HepG2 (cell line): ENCODE measurements around the gene ZG16. TPM values are rescaled to one million over a fixed set of nuclear protein-coding genes. Genes with fewer than 3 reads are reported as not detected.
A peak's percentile ranks its signal among the peaks of the same experiment; 100 is the strongest.

Source experiments
- ATAC-seq: fragments of 200-7000 bp; cut with Tn5 transposase; 3 replicates; pipeline ENCODE4 v1.9.1; 2020; ENCODE audit warnings: mild to moderate bottlenecking, moderate library complexity
- BruUV-seq: library from RNA; stranded (reverse); fragments of 400-500 nt; replicated peaks from 2 replicates; lab custom pipeline; 2021; lab: Mats Ljungman, UMichigan
- CTCF ChIA-PET: fragments of 300-600 bp; formaldehyde crosslinking; extraction: SDS; loops from one replicate; lab custom pipeline; 2021; ENCODE audit warnings: low total read pairs, inconsistent platforms, low intra/inter-chr PET ratio; lab: Yijun Ruan, JAX
- POLR2A ChIA-PET: fragments of 350-600 bp; sonication (Branson Sonifier 250); formaldehyde crosslinking; loops from one replicate; lab custom pipeline; 2020; ENCODE audit warnings: antibody characterized with exemption, inconsistent platforms; lab: Yijun Ruan, JAX
- DNase-seq: peaks from one replicate; pipeline ENCODE4 v3.0.0-alpha.2; 2015; ENCODE audit warnings: low spot score
- FAIRE-seq: peaks from 3 replicates; lab custom pipeline; 2011; peaks lifted over from hg19 to GRCh38; lab: Jason Lieb, UNC
- H2AFZ ChIP-seq: one replicate; pipeline ENCODE4 v1.6.1; 2011; ENCODE audit warnings: low read length, inconsistent platforms
- H3K27ac ChIP-seq: fragments of 300-600 bp; 3 replicates; pipeline ENCODE4 v1.8.0; 2011; ENCODE audit warnings: mixed run types, mild to moderate bottlenecking, mixed read lengths, low read length, inconsistent platforms; ENCODE audit not compliant: insufficient read depth; ENCODE audit errors: extremely low read length
- H3K27me3 ChIP-seq, 2 experiments: fragments of 200-600 bp in 1 of 2; 2 replicates in 1 of 2; 3 replicates in 1 of 2; pipeline versions ENCODE4 v1.6.0 to v1.8.0; 2011; ENCODE audit warnings: low read length in 2 of 2, mild to moderate bottlenecking in 2 of 2, moderate library complexity in 2 of 2, inconsistent platforms in 1 of 2; ENCODE audit not compliant: insufficient read depth in 2 of 2, control insufficient read depth in 1 of 2
- H3K36me3 ChIP-seq, 2 experiments: fragments of 200-600 bp in 1 of 2; replicated peaks in 1 of 2; 2 replicates in 1 of 2; 3 replicates in 1 of 2; pipeline versions ENCODE4 v1.5.1 to v1.8.0; 2011; ENCODE audit warnings: low read length in 2 of 2, inconsistent platforms in 1 of 2; ENCODE audit not compliant: insufficient read depth in 2 of 2, control insufficient read depth in 1 of 2
- H3K4me1 ChIP-seq: 2 replicates; pipeline ENCODE4 v1.5.1; 2012; ENCODE audit warnings: low read length, inconsistent platforms; ENCODE audit not compliant: insufficient read depth
- H3K4me2 ChIP-seq: 2 replicates; pipeline ENCODE4 v1.6.0; 2011; ENCODE audit warnings: low read depth, low read length, inconsistent platforms
- H3K4me3 ChIP-seq, 3 experiments: fragments of 200-600 bp in 1 of 3; sonication (generic), shearing (Covaris generic) in 1 of 3; replicated peaks in 1 of 3; 2 replicates each; pipeline ENCODE4 v1.5.1; 2011 to 2016; ENCODE audit warnings: low read length in 3 of 3, inconsistent platforms in 2 of 3, low read depth in 2 of 3, mild to moderate bottlenecking in 2 of 3, control low read depth in 1 of 3, mixed read lengths in 1 of 3; ENCODE audit not compliant: insufficient read depth in 1 of 3
- H3K79me2 ChIP-seq: one replicate; pipeline ENCODE4 v1.6.1; 2011; ENCODE audit warnings: low read length, inconsistent platforms; ENCODE audit not compliant: insufficient read depth
- H3K9ac ChIP-seq: 2 replicates; pipeline ENCODE4 v1.6.0; 2011; ENCODE audit warnings: mild to moderate bottlenecking, low read depth, low read length, inconsistent platforms; ENCODE audit not compliant: insufficient read depth
- H3K9me3 ChIP-seq: 2 replicates; pipeline ENCODE4 v1.5.1; 2012; ENCODE audit warnings: mild to moderate bottlenecking, low read length
- H4K20me1 ChIP-seq: 2 replicates; pipeline ENCODE4 v1.6.0; 2011; ENCODE audit warnings: inconsistent platforms, mild to moderate bottlenecking, low read length, moderate library complexity; ENCODE audit not compliant: insufficient read depth
- ATAD3A ChIP-seq: sonication (generic); formaldehyde crosslinking; IDR thresholded peaks from 2 replicates; pipeline ENCODE4 v1.4.0; 2020; ENCODE audit warnings: missing genetic modification reagents
- EEA1 ChIP-seq: sonication (generic); formaldehyde crosslinking; IDR thresholded peaks from 2 replicates; pipeline ENCODE4 v1.5.1; 2020; ENCODE audit warnings: mild to moderate bottlenecking, missing genetic modification reagents, borderline replicate concordance
- ELF3 ChIP-seq: IDR thresholded peaks from 2 replicates; pipeline ENCODE4 v1.6.1; 2016; ENCODE audit warnings: missing genetic modification reagents, missing compliant biosample characterization
- EZH2 ChIP-seq: conservative IDR thresholded peaks from 2 replicates; pipeline ENCODE4 v1.6.1; 2012; ENCODE audit warnings: mild to moderate bottlenecking, low read depth, low read length, moderate library complexity
- GFI1 ChIP-seq: sonication (generic); formaldehyde crosslinking; IDR thresholded peaks from 2 replicates; pipeline ENCODE4 v1.5.0; 2020; ENCODE audit warnings: missing genetic modification reagents, mild to moderate bottlenecking, borderline replicate concordance
- MED8 ChIP-seq: sonication (generic); formaldehyde crosslinking; IDR thresholded peaks from 2 replicates; pipeline ENCODE4 v1.8.1; 2023; ENCODE audit warnings: mild to moderate bottlenecking, missing genetic modification reagents; ENCODE audit not compliant: insufficient replicate concordance
- MNT ChIP-seq: fragments of 450-650 bp; IDR thresholded peaks from 2 replicates; pipeline ENCODE4 v1.6.1; 2016
- MXD1 ChIP-seq: sonication (generic); formaldehyde crosslinking; IDR thresholded peaks from 2 replicates; pipeline ENCODE4 v1.4.0; 2020; ENCODE audit warnings: mild to moderate bottlenecking, missing genetic modification reagents
- PCBP1 ChIP-seq: fragments of 200-400 bp; formaldehyde crosslinking; IDR thresholded peaks from 2 replicates; pipeline ENCODE4 v1.6.1; 2017; ENCODE audit warnings: mild to moderate bottlenecking, low read depth, low read length, borderline replicate concordance
- SALL1 ChIP-seq: sonication (generic); formaldehyde crosslinking; IDR thresholded peaks from 2 replicates; pipeline ENCODE4 v1.8.0; 2022; ENCODE audit warnings: mild to moderate bottlenecking, missing genetic modification reagents
- TFDP2 ChIP-seq: sonication (generic); formaldehyde crosslinking; IDR thresholded peaks from 2 replicates; pipeline ENCODE4 v1.4.0; 2020; ENCODE audit warnings: missing genetic modification reagents
- ZBTB8A ChIP-seq: sonication (generic); formaldehyde crosslinking; IDR thresholded peaks from 2 replicates; pipeline ENCODE4 v1.4.0; 2020; ENCODE audit warnings: mild to moderate bottlenecking, low read depth, missing genetic modification reagents, borderline replicate concordance
- ZNF367 ChIP-seq: sonication (generic); formaldehyde crosslinking; IDR thresholded peaks from 2 replicates; pipeline ENCODE4 v1.4.0; 2020; ENCODE audit warnings: missing genetic modification reagents, borderline replicate concordance
- ZNF557 ChIP-seq: sonication (generic); formaldehyde crosslinking; IDR thresholded peaks from 2 replicates; pipeline ENCODE4 v1.4.0; 2020; ENCODE audit warnings: missing genetic modification reagents
- ZNF589 ChIP-seq: sonication (generic); formaldehyde crosslinking; conservative IDR thresholded peaks from 2 replicates; pipeline ENCODE4 v1.8.0; 2022; ENCODE audit warnings: mild to moderate bottlenecking, moderate library complexity, missing genetic modification reagents
- ZSCAN22 ChIP-seq: sonication (generic); formaldehyde crosslinking; IDR thresholded peaks from 2 replicates; pipeline ENCODE4 v1.4.0; 2020; ENCODE audit warnings: mild to moderate bottlenecking, missing genetic modification reagents
- ZSCAN5A ChIP-seq: sonication (generic); formaldehyde crosslinking; IDR thresholded peaks from 2 replicates; pipeline ENCODE4 v1.8.0; 2022; ENCODE audit warnings: mild to moderate bottlenecking, missing genetic modification reagents, borderline replicate concordance
- WGBS: methylation state at CpG from one replicate; pipeline ENCODE4 v1.1.6; 2017; ENCODE audit warnings: low lambda C conversion rate; 5-methylcytosine and 5-hydroxymethylcytosine counted together
- in situ Hi-C: cut with HindIII; loops from 2 replicates; pipeline ENCODE4 v1.10.0; 2017; ENCODE audit warnings: low pct_unique_long_range_greater_than_20kb; ENCODE audit not compliant: extremely low pct_ligation_motif_present
- intact Hi-C: fragments of 100-400 bp; cut with micrococcal nuclease; formaldehyde crosslinking; loops from one replicate; pipeline ENCODE4 v1.10.0; 2022; ENCODE audit not compliant: unreplicated experiment
- polyA plus RNA-seq, 8 experiments: library from polyadenylated mRNA; depleted of rRNA in 3 of 8; stranded (reverse) in 7 of 8; unstranded in 1 of 8; fragments of >200 nt; fragmentation: Illumina TruSeq in 4 of 8; extraction: Trizol in 4 of 8; gene quantifications; 2 replicates each; pipeline versions ENCODE4 v1.2.1 to v1.2.3, GENCODE V29; 2011 to 2016; ENCODE audit warnings: low read depth in 4 of 8, missing spikeins in 1 of 8, mixed read lengths in 1 of 8; ENCODE audit not compliant: insufficient read depth in 1 of 8
- total RNA-seq, 5 experiments: library from RNA; depleted of rRNA; stranded (reverse); fragments of >200 nt; fragmentation: Illumina TruSeq; extraction: Trizol; gene quantifications; 2 replicates each; pipeline ENCODE4 v1.2.3, GENCODE V29; 2016; ENCODE audit warnings: low read depth in 1 of 5

The ZG16 gene
- total and polyA plus RNA-seq, 2 of the 13 experiments (the other 11 are each of a cell fraction or from before 2014, with no cell fraction given): 0.04 to 0.07 TPM

- Histone ChIP-seq H3K27me3 (no peaks in the 10 kb centered on the region; a peak in 1 of 5 replicates), H3K36me3 (peaks cover 0 to 5% of the 10 kb centered on the region in 2 experiments; a peak in 4 of 5 replicates), H4K20me1 (no peaks in the 10 kb centered on the region), H3K9ac (peak within 1 kb of the TSS; percentile 97), H3K27ac (peak within 1 kb of the TSS; percentile 83), H3K4me3 (peak within 1 kb of the TSS; percentile 77 to 97 (median 84)), H3K9me3 (no peaks in the 10 kb centered on the region), H3K79me2 (peaks cover 47% of the 10 kb centered on the region), H3K4me1 (peaks cover 62% of the 10 kb centered on the region), H2AFZ (peak within 1 kb of the TSS; percentile 50), H3K4me2 (peak within 1 kb of the TSS; percentile 99)
- ATAC-seq (peak; percentile 95), FAIRE-seq (peak; percentile 34), DNase-seq (peak; percentile 98)
- in situ Hi-C loops (no loop called here), intact Hi-C loops (loop anchor here (1.0 to 5.0 kb wide), 2 partner anchors 15 to 53 kb away; no protein-coding TSS in a partner anchor)
- CTCF ChIA-PET: interaction anchor here (0.8 to 1.7 kb wide), 3 partner anchors 26 to 61 kb away, joined by 3 to 4 read pairs (median 3); partner anchors contain the start of gene PAGR1
- TSS peak; percentile 98 for BruUV-seq
- POLR2A ChIA-PET: interaction anchor here (0.6 to 4.0 kb wide), 28 partner anchors 10 to 275 kb away, joined by 3 to 37 read pairs (median 5); partner anchors contain the start of genes ALDOA, ASPHD1, MAZ and MVP
- WGBS: under 1% methylated on average over 55 of the region's 67 CpGs
- TF ChIP-seq ELF3 (CRISPR knock-in tag) (peak; percentile 70), TFDP2 (peak; percentile 99), MED8 (peak; percentile 73), ZNF557 (peak; percentile 85), ATAD3A (CRISPR knock-in tag) (no peak; the same call in 1 of the 2 replicates), EEA1 (CRISPR knock-in tag) (no peak), ZNF367 (CRISPR knock-in tag) (0 out of 2 replicates have a peak, but pooled peaks have one; percentile 25), SALL1 (CRISPR knock-in tag) (peak; percentile 92), MNT (peak; percentile 74), EZH2 (no peak), GFI1 (peak; percentile 84), ZBTB8A (CRISPR knock-in tag) (no peak), MXD1 (CRISPR knock-in tag) (peak; percentile 84; the same call in 1 of the 2 replicates), ZNF589 (peak; percentile 72; the same call in 1 of the 2 replicates), ZSCAN22 (CRISPR knock-in tag) (no peak), ZSCAN5A (0 out of 2 replicates have a peak, but pooled peaks have one; percentile 85), PCBP1 (peak; percentile 97)
Observed at GRCh38 chr16:29790183-29790948, 12.3 kb downstream of the ZG16 start, which contains the start of gene KIF22. KIF22 (plus strand) TSS chr16:29790751; CDS start chr16:29790760, 9 bp downstream.
